ENCODE results near the gene SYNE2. TPM values are rescaled to one million over a fixed set of nuclear protein-coding genes. Genes with fewer than 3 reads are reported as not detected.
"Not testable (repeated sequence)": the region's sequence is repeated elsewhere in the genome, so short reads cannot be mapped to it uniquely, and the experiment has no call there.

SYNE2 gene
- total RNA-seq, 2 donors from 2014 or later, result 147 to 153 TPM

- Histone ChIP-seq H3K27ac (no peak overlapping the region), H3K36me3 (no peaks in the 10 kb centered on the region), H3K9ac (ENCODE audit: low read depth in 2 of 2, low read length in 2 of 2) (no peak overlapping the region), H3K4me1 (no peaks in the 10 kb centered on the region), H3K4me3 (no peak overlapping the region), H3K9me3 (no peaks in the 10 kb centered on the region), H3K27me3 (no peaks in the 10 kb centered on the region)
- intact Hi-C loops (cut with DNase I), result no loop called here
- no peak for DNase-seq
- no peak for TF ChIP-seq CTCF (IDR thresholded peaks at IDR 0.05)
These were observed 159.9 kb downstream of the SYNE2 start for GRCh38 chr14:64012720-64013119.

GRCh38 chr14:64025479-64025878 lies 172.7 kb downstream of the SYNE2 start:
- H3K9ac ChIP-seq (ENCODE audit: low read depth in 2 of 2, low read length in 2 of 2), result no peak overlapping the region
- H3K9me3 ChIP-seq, result no peaks in the 10 kb centered on the region
- DNase-seq, result no peak
- no peak overlapping the region for H3K27ac ChIP-seq
- H3K36me3 ChIP-seq, result peaks cover 12% of the 10 kb centered on the region
- no peaks in the 10 kb centered on the region for H3K4me1 ChIP-seq
- TF ChIP-seq CTCF (IDR thresholded peaks at IDR 0.05), result no peak
- no peak overlapping the region for H3K4me3 ChIP-seq
- H3K27me3 ChIP-seq, result no peaks in the 10 kb centered on the region
- intact Hi-C loops (cut with DNase I), result no loop called here

- H3K27me3 ChIP-seq, result no peaks in the 10 kb centered on the region
- H3K4me3 ChIP-seq, result no peak overlapping the region
- H3K4me1 ChIP-seq, result no peaks in the 10 kb centered on the region
- no peaks in the 10 kb centered on the region for H3K9me3 ChIP-seq
- H3K27ac ChIP-seq, result no peak overlapping the region
- peaks cover 12% of the 10 kb centered on the region for H3K36me3 ChIP-seq
- TF ChIP-seq CTCF (IDR thresholded peaks at IDR 0.05), result no peak
- intact Hi-C loops (cut with DNase I), result no loop called here
- DNase-seq, result no peak
- no peak overlapping the region for H3K9ac ChIP-seq (ENCODE audit: low read depth in 2 of 2, low read length in 2 of 2)
These were observed 173.8 kb downstream of the SYNE2 start for GRCh38 chr14:64026600-64026999.

- Histone ChIP-seq H3K9ac (ENCODE audit: low read depth in 2 of 2, low read length in 2 of 2) (no peak overlapping the region), H3K27me3 (no peaks in the 10 kb centered on the region), H3K4me1 (no peaks in the 10 kb centered on the region), H3K27ac (no peak overlapping the region), H3K36me3 (no peaks in the 10 kb centered on the region), H3K4me3 (no peak overlapping the region), H3K9me3 (no peaks in the 10 kb centered on the region)
- intact Hi-C loops (cut with DNase I), result no loop called here
- DNase-seq, result no peak
- no peak for TF ChIP-seq CTCF (IDR thresholded peaks at IDR 0.05)
These were observed 182.3 kb downstream of the SYNE2 start for GRCh38 chr14:64035143-64035542.

GRCh38 chr14:64037869-64038745 lies 185.3 kb downstream of the SYNE2 start:
- intact Hi-C loops (cut with DNase I); H3K9ac ChIP-seq (ENCODE audit: low read depth in 2 of 2, low read length in 2 of 2); H3K27ac ChIP-seq; H3K9me3 ChIP-seq; H3K4me1 ChIP-seq; H3K4me3 ChIP-seq; DNase-seq; H3K36me3 ChIP-seq; H3K27me3 ChIP-seq: not testable (repeated sequence)

- Histone ChIP-seq H3K9ac (ENCODE audit: low read depth in 2 of 2, low read length in 2 of 2) (no peak overlapping the region), H3K36me3 (no peaks in the 10 kb centered on the region), H3K27ac (no peak overlapping the region), H3K9me3 (no peaks in the 10 kb centered on the region), H3K27me3 (no peaks in the 10 kb centered on the region), H3K4me1 (no peaks in the 10 kb centered on the region), H3K4me3 (no peak overlapping the region)
- intact Hi-C loops (cut with DNase I), result no loop called here
- TF ChIP-seq CTCF (IDR thresholded peaks at IDR 0.05), result no peak
- DNase-seq, result no peak
These were observed 186.2 kb downstream of the SYNE2 start for GRCh38 chr14:64038841-64039542.
